ENCODE measurements around the gene AFAP1L2. TPM values are rescaled to one million over a fixed set of nuclear protein-coding genes. Genes with fewer than 3 reads are reported as not detected.

AFAP1L2 gene
- total RNA-seq, 1 experiment from 2014 or later = not detected

DNA sequence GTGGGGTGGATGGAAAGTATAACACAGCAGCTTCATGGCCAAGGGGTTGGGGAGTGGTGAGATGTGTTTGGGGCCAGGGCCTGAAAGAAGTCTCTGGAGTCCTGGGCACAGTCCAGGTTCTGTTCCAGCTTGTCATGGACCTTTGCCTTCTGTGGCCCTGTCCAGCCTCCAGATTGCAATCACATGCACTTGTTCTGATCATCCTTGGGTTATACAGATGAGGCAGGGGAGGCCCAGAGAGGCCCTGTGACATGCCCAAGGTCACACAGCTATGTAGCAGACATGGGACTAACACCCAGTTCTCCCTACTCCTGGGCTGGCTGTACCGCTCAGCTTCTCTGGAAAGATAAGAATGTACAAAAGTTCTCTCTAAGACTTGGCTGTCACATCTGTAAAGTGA lies 153.6 kb downstream of the AFAP1L2 start:
- CTCF ChIA-PET = no interaction called here
- no TSS peak for BruUV-seq (replicated peaks)

DNA sequence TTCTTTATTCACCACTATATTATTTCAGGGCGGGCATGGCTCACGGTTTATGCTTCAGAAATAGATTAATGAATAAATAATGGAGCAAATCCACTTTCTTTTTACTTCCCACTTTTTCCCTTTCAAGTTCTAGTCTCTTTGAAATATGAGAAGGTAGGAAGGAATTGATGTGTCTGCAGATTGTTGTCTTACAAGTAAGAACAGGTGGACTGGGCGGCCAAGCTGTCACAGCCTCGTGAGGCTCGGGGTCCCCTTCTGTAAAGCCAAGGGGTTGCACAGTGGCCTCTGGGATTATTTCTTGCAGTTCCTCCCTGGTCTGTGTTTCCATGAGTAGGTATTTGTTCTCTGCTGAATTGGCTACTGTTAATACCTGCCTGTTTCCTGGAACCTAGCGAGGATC lies 154.1 kb downstream of the AFAP1L2 start:
- DNase-seq (ENCODE audit: low spot score) = no peak
- Histone ChIP-seq H3K4me1 (ENCODE audit: insufficient read depth, low read length, poor library complexity, severe bottlenecking) (no peaks in the 10 kb centered on the region), H3K36me3 (ENCODE audit: insufficient read depth, low read length, poor library complexity, severe bottlenecking) (no peaks in the 10 kb centered on the region), H3K27ac (ENCODE audit: low read depth, low read length, poor library complexity, severe bottlenecking) (no peak overlapping the region), H3K9me3 (ENCODE audit: low read depth, low read length, poor library complexity, severe bottlenecking) (no peaks in the 10 kb centered on the region), H3K4me3 (ENCODE audit: low read depth, low read length, poor library complexity, severe bottlenecking) (no peak overlapping the region), H3K27me3 (replicated peaks; ENCODE audit: insufficient read depth, low read depth, low read length, poor library complexity) (peaks cover 7% of the 10 kb centered on the region)
- TF ChIP-seq EZH2 (IDR thresholded peaks at IDR 0.05; ENCODE audit: borderline replicate concordance, low read depth, low read length, poor library complexity, severe bottlenecking) = no peak
- TF ChIP-seq CTCF (conservative IDR thresholded peaks at IDR 0.05; ENCODE audit: low read depth, low read length) = no peak
- ChIA-PET POLR2A (ENCODE audit: low non-redundant PET) (no interaction called here), CTCF (no interaction called here)
- BruUV-seq (replicated peaks) = no TSS peak
- intact Hi-C loops (cut with micrococcal nuclease; ENCODE audit: unreplicated experiment) = no loop called here

More for the DNA sequence above, 153.6 kb downstream of the AFAP1L2 start:
- no peak for TF ChIP-seq EZH2 (IDR thresholded peaks at IDR 0.05; ENCODE audit: borderline replicate concordance, low read depth, low read length, poor library complexity, severe bottlenecking)
- TF ChIP-seq CTCF (conservative IDR thresholded peaks at IDR 0.05; ENCODE audit: low read depth, low read length) = no peak
- DNase-seq (ENCODE audit: low spot score) = no peak
- no peak overlapping the region for H3K4me3 ChIP-seq (ENCODE audit: low read depth, low read length, poor library complexity, severe bottlenecking)
- no peak overlapping the region for H3K27ac ChIP-seq (ENCODE audit: low read depth, low read length, poor library complexity, severe bottlenecking)
- H3K4me1 ChIP-seq (ENCODE audit: insufficient read depth, low read length, poor library complexity, severe bottlenecking) = no peaks in the 10 kb centered on the region
- H3K9me3 ChIP-seq (ENCODE audit: low read depth, low read length, poor library complexity, severe bottlenecking) = no peaks in the 10 kb centered on the region
- POLR2A ChIA-PET (ENCODE audit: low non-redundant PET) = no interaction called here
- H3K27me3 ChIP-seq (replicated peaks; ENCODE audit: insufficient read depth, low read depth, low read length, poor library complexity) = peaks cover 2% of the 10 kb centered on the region
- intact Hi-C loops (cut with micrococcal nuclease; ENCODE audit: unreplicated experiment) = no loop called here
- no peaks in the 10 kb centered on the region for H3K36me3 ChIP-seq (ENCODE audit: insufficient read depth, low read length, poor library complexity, severe bottlenecking)

DNA sequence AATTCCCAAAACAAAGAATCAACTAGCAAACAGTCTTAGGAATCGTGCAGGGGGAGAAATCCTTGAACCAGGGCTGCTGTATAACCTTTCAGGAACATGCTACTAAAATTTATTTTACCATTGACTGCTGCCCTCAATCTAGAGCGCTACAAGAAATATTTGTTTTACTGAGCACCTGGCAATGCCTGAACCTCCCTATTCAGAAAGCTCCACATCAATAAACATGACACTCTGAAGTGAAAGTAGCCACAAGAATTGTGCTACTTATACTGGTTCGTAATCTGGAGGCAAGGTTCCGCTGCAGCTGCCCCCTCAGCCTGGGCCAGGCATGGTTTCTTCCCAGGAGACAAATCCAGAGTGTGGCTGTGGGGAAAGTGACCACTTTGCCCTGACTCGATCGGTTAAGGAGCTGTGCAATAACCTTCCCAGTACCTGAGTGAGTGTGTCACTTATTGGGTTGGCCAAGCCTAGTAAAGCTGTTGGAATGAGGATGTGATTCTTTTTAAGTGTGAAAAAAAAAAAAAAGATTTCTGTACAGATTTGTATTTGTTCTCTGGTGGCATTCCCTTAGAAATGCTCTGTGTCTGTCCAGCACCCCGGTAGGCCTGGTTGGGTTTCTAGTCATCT lies 157.5 kb downstream of the AFAP1L2 start:
- TF ChIP-seq CTCF (conservative IDR thresholded peaks at IDR 0.05; ENCODE audit: low read depth, low read length) (no peak), EZH2 (IDR thresholded peaks at IDR 0.05; ENCODE audit: borderline replicate concordance, low read depth, low read length, poor library complexity, severe bottlenecking) (no peak)
- POLR2A ChIA-PET (ENCODE audit: low non-redundant PET) = no interaction called here
- H3K27ac ChIP-seq (ENCODE audit: low read depth, low read length, poor library complexity, severe bottlenecking) = no peak overlapping the region
- H3K9me3 ChIP-seq (ENCODE audit: low read depth, low read length, poor library complexity, severe bottlenecking) = no peaks in the 10 kb centered on the region
- BruUV-seq (replicated peaks) = no TSS peak
- H3K4me1 ChIP-seq (ENCODE audit: insufficient read depth, low read length, poor library complexity, severe bottlenecking) = no peaks in the 10 kb centered on the region
- H3K27me3 ChIP-seq (replicated peaks; ENCODE audit: insufficient read depth, low read depth, low read length, poor library complexity) = peaks cover 42% of the 10 kb centered on the region
- no peaks in the 10 kb centered on the region for H3K36me3 ChIP-seq (ENCODE audit: insufficient read depth, low read length, poor library complexity, severe bottlenecking)
- CTCF ChIA-PET = interaction anchor here (0.6 kb wide), 1 partner anchor 38 kb away, joined by 3 read pairs; no protein-coding TSS in a partner anchor
- no peak overlapping the region for H3K4me3 ChIP-seq (ENCODE audit: low read depth, low read length, poor library complexity, severe bottlenecking)
- intact Hi-C loops (cut with micrococcal nuclease; ENCODE audit: unreplicated experiment) = no loop called here
- no peak for DNase-seq (ENCODE audit: low spot score)

Data from A673 (cell line).